Stomach (tissue), 4 donors: ENCODE data around the gene ERRFI1.

Experiments used
- EP300 ChIP-seq: sonication (generic); formaldehyde crosslinking; IDR thresholded peaks from one replicate; pipeline ENCODE4 v1.6.1; 2017; ENCODE audit warnings: antibody characterized with exemption
- POLR2A ChIP-seq, 4 donors: fragments of 450-650 bp; IDR thresholded peaks; one replicate each; pipeline ENCODE4 v1.6.1; 2016; ENCODE audit warnings: antibody characterized with exemption in 4 of 4, control low read depth in 2 of 4, mild to moderate bottlenecking in 1 of 4, moderate library complexity in 1 of 4

DNA sequence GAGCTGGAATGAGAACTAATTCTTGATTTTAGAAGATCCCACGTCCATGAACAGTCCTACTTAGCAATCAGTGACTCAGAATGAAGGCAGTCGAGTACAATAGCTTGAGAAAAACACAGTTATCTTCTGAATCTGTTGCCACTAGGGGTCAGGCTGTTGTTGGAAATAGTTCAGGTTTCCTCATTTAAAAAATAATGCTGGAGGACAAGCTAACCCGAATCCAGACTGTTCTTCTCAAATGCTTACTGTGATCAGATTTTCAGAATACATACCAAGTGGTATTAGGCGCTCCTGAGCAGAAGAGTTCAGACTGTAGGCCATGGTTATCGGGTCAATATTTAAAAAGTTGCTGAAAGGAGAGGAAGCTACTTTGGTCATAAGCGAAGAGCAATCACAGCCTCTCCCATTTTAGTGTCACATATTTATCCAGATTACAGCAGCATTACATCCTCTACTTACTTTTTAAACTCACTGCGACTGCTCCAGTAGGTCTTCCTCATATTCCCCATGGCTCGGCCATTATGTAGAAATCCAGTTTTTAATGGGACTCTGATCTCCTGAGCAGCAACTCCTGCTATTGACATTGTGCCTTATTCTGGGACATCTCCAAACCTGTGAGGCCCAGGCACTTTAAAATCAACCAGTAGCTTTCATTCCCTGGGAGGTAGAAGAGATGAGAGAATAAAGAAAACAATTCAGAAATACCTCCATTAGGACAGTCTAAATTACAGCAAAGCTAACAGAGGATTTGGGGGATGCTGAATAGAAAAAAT is 10.9 kb downstream of the ERRFI1 start:
- no peak for TF ChIP-seq POLR2A (IDR thresholded peaks at IDR 0.05)
- no peak for TF ChIP-seq EP300
